Stimulated activated CD4-positive, alpha-beta T cell treated with anti-CD3 and anti-CD28 coated beads, Interleukin-1b, Interleukin-23, amount 100 ng/mL, for 4 hours (primary cell): ENCODE data around the gene LRRK1.

Source experiments
- DNase-seq, 2 donors: peaks; one replicate each; pipeline ENCODE4 v3.0.0-alpha.2; 2020; ENCODE audit warnings: low read depth in 2 of 2

Gene LRRK1

GRCh38 chr15:101042320-101042719 is 123.2 kb downstream of the LRRK1 start:
- no peak for DNase-seq

- no peak for DNase-seq
Measured at GRCh38 chr15:101043011-101043410, 123.9 kb downstream of the LRRK1 start.

- no peak for DNase-seq
Measured at GRCh38 chr15:101043911-101044624, 124.9 kb downstream of the LRRK1 start.

GRCh38 chr15:101044625-101045235 is 125.6 kb downstream of the LRRK1 start:
- no peak for DNase-seq

GRCh38 chr15:101045236-101045646 is 126.1 kb downstream of the LRRK1 start:
- DNase-seq = no peak

- DNase-seq = no peak
Measured at GRCh38 chr15:101045835-101046691, 126.9 kb downstream of the LRRK1 start.

- no peak for DNase-seq
Measured at GRCh38 chr15:101046826-101047225, 127.7 kb downstream of the LRRK1 start.

GRCh38 chr15:101047301-101047781 is 128.2 kb downstream of the LRRK1 start:
- no peak for DNase-seq

GRCh38 chr15:101048176-101048575 is 129.0 kb downstream of the LRRK1 start:
- DNase-seq = no peak

- DNase-seq = no peak
Measured at GRCh38 chr15:101048581-101049030, 129.4 kb downstream of the LRRK1 start.

GRCh38 chr15:101049282-101049681 is 130.1 kb downstream of the LRRK1 start:
- no peak for DNase-seq

- no peak for DNase-seq
Measured at GRCh38 chr15:101049856-101050622, 130.9 kb downstream of the LRRK1 start.

- DNase-seq = no peak
Measured at GRCh38 chr15:101050623-101051290, 131.6 kb downstream of the LRRK1 start.

GRCh38 chr15:101051291-101052030 is 132.3 kb downstream of the LRRK1 start:
- no peak for DNase-seq

GRCh38 chr15:101052031-101052620 is 133.0 kb downstream of the LRRK1 start:
- no peak for DNase-seq

GRCh38 chr15:101052681-101053121 is 133.5 kb downstream of the LRRK1 start:
- no peak for DNase-seq

- no peak for DNase-seq
Measured at GRCh38 chr15:101053261-101053660, 134.1 kb downstream of the LRRK1 start.

GRCh38 chr15:101054116-101054515 is 135.0 kb downstream of the LRRK1 start:
- no peak for DNase-seq

- DNase-seq = no peak
Measured at GRCh38 chr15:101054991-101055390, 135.8 kb downstream of the LRRK1 start.

GRCh38 chr15:101055411-101055810 is 136.3 kb downstream of the LRRK1 start:
- DNase-seq = no peak
